H1 (cell line): ENCODE data around the gene TCIRG1. TPM values are rescaled to one million over a fixed set of nuclear protein-coding genes. Genes with fewer than 3 reads are reported as not detected.
"Not testable (repeated sequence)": the region's sequence is repeated elsewhere in the genome, so short reads cannot be mapped to it uniquely, and the experiment has no call there.

Experiments
- CTCF ChIA-PET: fragments of 300-600 bp; sonication (Branson Sonifier 250); formaldehyde crosslinking; loops from one replicate; lab custom pipeline; 2021; ENCODE audit not compliant: partially characterized antibody; lab: Charles Lee
- POLR2A ChIA-PET: fragments of 300-600 bp; sonication (Branson Sonifier 250); formaldehyde crosslinking; loops from one replicate; lab custom pipeline; 2021; ENCODE audit warnings: inconsistent platforms; ENCODE audit not compliant: partially characterized antibody; lab: Charles Lee
- DNase-seq, 2 experiments: peaks; one replicate each; pipeline versions ENCODE4 v3.0.0 to v3.0.0-alpha.2; 2010 to 2022; ENCODE audit warnings: low spot score in 2 of 2, low read depth in 1 of 2, mixed read lengths in 1 of 2
- FAIRE-seq: peaks from 2 replicates; lab custom pipeline; 2011; peaks lifted over from hg19 to GRCh38; lab: Jason Lieb, UNC
- H2AFZ ChIP-seq: 2 replicates; pipeline ENCODE4 v1.8.1; 2012; ENCODE audit warnings: low read length, inconsistent platforms
- H2AK5ac ChIP-seq: 2 replicates; pipeline ENCODE4 v1.6.1; 2013; ENCODE audit warnings: low read depth, low read length
- H2BK120ac ChIP-seq: replicated peaks from 2 replicates; pipeline ENCODE3; 2013; ENCODE audit warnings: low read depth, low read length, inconsistent platforms
- H2BK12ac ChIP-seq: 2 replicates; pipeline ENCODE4 v1.6.1; 2013; ENCODE audit warnings: low read depth, low read length
- H2BK15ac ChIP-seq: 2 replicates; pipeline ENCODE4 v1.6.1; 2013; ENCODE audit warnings: low read length
- H2BK20ac ChIP-seq: 2 replicates; pipeline ENCODE4 v1.6.1; 2013; ENCODE audit warnings: low read length
- H2BK5ac ChIP-seq: 2 replicates; pipeline ENCODE4 v1.6.1; 2013; ENCODE audit warnings: low read depth, low read length
- H3K14ac ChIP-seq: 2 replicates; pipeline ENCODE4 v1.6.1; 2013; ENCODE audit warnings: inconsistent platforms; ENCODE audit not compliant: insufficient read length
- H3K18ac ChIP-seq: 2 replicates; pipeline ENCODE4 v1.6.1; 2013; ENCODE audit warnings: low read length; ENCODE audit errors: extremely low read depth
- H3K23ac ChIP-seq: 2 replicates; pipeline ENCODE4 v1.6.1; 2013; ENCODE audit warnings: inconsistent platforms; ENCODE audit not compliant: insufficient read length
- H3K23me2 ChIP-seq: 2 replicates; pipeline ENCODE4 v1.6.1; 2013; ENCODE audit warnings: low read depth, low read length
- H3K27ac ChIP-seq: 2 replicates; pipeline ENCODE4 v1.6.1; 2011; ENCODE audit warnings: low read depth, low read length, inconsistent platforms
- H3K27me3 ChIP-seq, 4 experiments: replicated peaks in 1 of 4; 1 replicate in 1 of 4; 2 replicates in 3 of 4; pipeline versions ENCODE4 v1.6.1 to v1.8.1; 2011 to 2013; ENCODE audit warnings: low read length in 3 of 4, mild to moderate bottlenecking in 3 of 4, inconsistent platforms in 2 of 4, mixed read lengths in 2 of 4, moderate library complexity in 1 of 4; ENCODE audit not compliant: control insufficient read depth in 3 of 4, insufficient read depth in 3 of 4; ENCODE audit errors: extremely low read depth in 1 of 4
- H3K36me3 ChIP-seq, 4 experiments: 2 replicates each; pipeline versions ENCODE4 v1.6.1 to v1.8.1; 2011 to 2013; ENCODE audit warnings: mild to moderate bottlenecking in 4 of 4, low read length in 3 of 4, moderate library complexity in 2 of 4, control low read depth in 1 of 4, inconsistent platforms in 1 of 4; ENCODE audit not compliant: insufficient read depth in 4 of 4, control insufficient read depth in 2 of 4
- H3K4ac ChIP-seq: replicated peaks from 2 replicates; pipeline ENCODE3; 2013; ENCODE audit warnings: low read length, low read depth, mixed read lengths, inconsistent platforms; ENCODE audit not compliant: insufficient read length
- H3K4me1 ChIP-seq, 4 experiments: replicated peaks in 1 of 4; 1 replicate in 1 of 4; 2 replicates in 3 of 4; pipeline versions ENCODE4 v1.6.1 to v1.8.1; 2011 to 2013; ENCODE audit warnings: low read length in 3 of 4, inconsistent platforms in 2 of 4, mixed read lengths in 1 of 4; ENCODE audit not compliant: insufficient read depth in 4 of 4, control insufficient read depth in 3 of 4
- H3K4me2 ChIP-seq, 2 experiments: 2 replicates each; pipeline versions ENCODE4 v1.6.1 to v1.8.1; 2011 to 2013; ENCODE audit warnings: low read depth in 2 of 2, low read length in 2 of 2, control low read depth in 1 of 2, inconsistent platforms in 1 of 2, mild to moderate bottlenecking in 1 of 2; ENCODE audit not compliant: insufficient read depth in 1 of 2
- H3K4me3 ChIP-seq, 4 experiments: fragments of 200-600, 300-600 bp in 1 of 4; sonication (generic), shearing (Covaris generic), sonication (Bioruptor Twin) in 1 of 4; 2 replicates each; pipeline versions ENCODE4 v1.5.1 to v1.8.1; 2011 to 2016; ENCODE audit warnings: low read length in 4 of 4, low read depth in 3 of 4, control low read depth in 2 of 4, inconsistent platforms in 2 of 4, mild to moderate bottlenecking in 2 of 4, mixed read lengths in 1 of 4, moderate library complexity in 1 of 4; ENCODE audit not compliant: insufficient read depth in 2 of 4; ENCODE audit errors: extremely low read depth in 1 of 4
- H3K56ac ChIP-seq: replicated peaks from 2 replicates; pipeline ENCODE3; 2013; ENCODE audit warnings: low read depth, mild to moderate bottlenecking, mixed read lengths, low read length, inconsistent platforms; ENCODE audit not compliant: insufficient read length
- H3K79me1 ChIP-seq: 2 replicates; pipeline ENCODE4 v1.6.1; 2013; ENCODE audit warnings: low read depth, low read length, control low read depth
- H3K79me2 ChIP-seq, 2 experiments: 2 replicates each; pipeline versions ENCODE4 v1.6.1 to v1.8.1; 2012 to 2013; ENCODE audit warnings: low read length in 2 of 2, mild to moderate bottlenecking in 2 of 2, inconsistent platforms in 1 of 2; ENCODE audit not compliant: insufficient read depth in 2 of 2, control insufficient read depth in 1 of 2
- H3K9ac ChIP-seq, 4 experiments: replicated peaks in 1 of 4; 1 replicate in 1 of 4; 2 replicates in 3 of 4; pipeline versions ENCODE4 v1.6.1 to v1.8.1; 2011 to 2013; ENCODE audit warnings: low read depth in 3 of 4, low read length in 3 of 4, control low read depth in 2 of 4, mild to moderate bottlenecking in 2 of 4, moderate library complexity in 2 of 4, inconsistent platforms in 1 of 4; ENCODE audit errors: extremely low read depth in 1 of 4
- H3K9me3 ChIP-seq, 2 experiments: 2 replicates each; pipeline versions ENCODE4 v1.6.1 to v1.8.1; 2012 to 2013; ENCODE audit warnings: mild to moderate bottlenecking in 2 of 2, moderate library complexity in 2 of 2, control low read depth in 1 of 2, inconsistent platforms in 1 of 2, low read depth in 1 of 2, low read length in 1 of 2, mixed read lengths in 1 of 2; ENCODE audit not compliant: insufficient read depth in 2 of 2
- H4K20me1 ChIP-seq, 2 experiments: replicated peaks in 1 of 2; 2 replicates each; pipeline versions ENCODE3 to v1.8.1; 2011 to 2013; ENCODE audit warnings: inconsistent platforms in 2 of 2, low read length in 2 of 2, mild to moderate bottlenecking in 1 of 2; ENCODE audit not compliant: insufficient read depth in 2 of 2, control insufficient read depth in 1 of 2
- H4K5ac ChIP-seq: 2 replicates; pipeline ENCODE4 v1.6.1; 2013; ENCODE audit warnings: low read length, low read depth, mixed read lengths, inconsistent platforms; ENCODE audit not compliant: insufficient read length
- H4K8ac ChIP-seq: 2 replicates; pipeline ENCODE4 v1.8.0; 2013; ENCODE audit warnings: mild to moderate bottlenecking, moderate library complexity, low read length, inconsistent platforms; ENCODE audit not compliant: insufficient read depth; ENCODE audit errors: extremely low read depth
- H4K91ac ChIP-seq: replicated peaks from 2 replicates; pipeline ENCODE3; 2013; ENCODE audit warnings: low read length, mixed read lengths, inconsistent platforms; ENCODE audit not compliant: insufficient read length
- CTCF ChIP-seq, 3 experiments: IDR thresholded peaks; 1 replicate in 2 of 3; 2 replicates in 1 of 3; pipeline versions ENCODE4 v1.5.1 to v1.6.1; 2011; ENCODE audit warnings: low read length in 3 of 3, mild to moderate bottlenecking in 3 of 3, inconsistent platforms in 2 of 3, low read depth in 1 of 3, moderate library complexity in 1 of 3; ENCODE audit not compliant: insufficient read depth in 1 of 3; ENCODE audit errors: control extremely low read depth in 1 of 3
- E2F6 ChIP-seq: IDR thresholded peaks from 2 replicates; pipeline ENCODE4 v1.6.1; 2012; ENCODE audit warnings: inconsistent platforms
- MAX ChIP-seq: IDR thresholded peaks from 2 replicates; pipeline ENCODE4 v1.6.1; 2012; ENCODE audit warnings: inconsistent platforms
- RAD21 ChIP-seq, 2 experiments: IDR thresholded peaks in 1 of 2; conservative IDR thresholded peaks in 1 of 2; 2 replicates each; pipeline ENCODE4 v1.6.1; 2011; ENCODE audit warnings: low read depth in 2 of 2, low read length in 2 of 2, improper control_type of control experiment in 1 of 2, inconsistent platforms in 1 of 2, mild to moderate bottlenecking in 1 of 2, moderate library complexity in 1 of 2
- WGBS, 2 experiments: shearing (Covaris generic) in 1 of 2; methylation state at CpG; one replicate each; pipeline versions ENCODE4 v1.1.6 to v1.1.7; 2013 to 2015; ENCODE audit warnings: low lambda C conversion rate in 2 of 2, mixed read lengths in 2 of 2, inconsistent platforms in 1 of 2, low coverage in 1 of 2, missing lambda C conversion rate in 1 of 2; ENCODE audit not compliant: insufficient replicate concordance in 2 of 2, insufficient coverage in 1 of 2, insufficient read length in 1 of 2; ENCODE audit errors: extremely low coverage in 1 of 2, missing lambda C conversion rate in 1 of 2; 5-methylcytosine and 5-hydroxymethylcytosine counted together
- polyA plus RNA-seq, 7 experiments: library from polyadenylated mRNA; depleted of rRNA in 3 of 7; stranded (reverse) in 5 of 7; unstranded in 2 of 7; fragments of >200 nt in 5 of 7; fragments of 200-250 nt in 2 of 7; gene quantifications; 1 replicate in 5 of 7; 2 replicates in 1 of 7; 4 replicates in 1 of 7; pipeline versions ENCODE4 v1.2.1 to v1.2.3, GENCODE V29; 2011 to 2013; ENCODE audit warnings: missing spikeins in 2 of 7, mixed read lengths in 2 of 7
- total RNA-seq: library from RNA; stranded (reverse); fragmentation: NEBNext Ultra II Directional; extraction: Animal tissue kit (Norgen Biotek cat#: 25700); gene quantifications from 2 replicates; pipeline ENCODE4 v1.2.1, GENCODE V29; 2021

Gene TCIRG1
- total and polyA plus RNA-seq, 2 of the 8 experiments (the other 6 are each of a cell fraction or from before 2014, with no cell fraction given) = 25.3 to 39.6 TPM

- H3K9me3 ChIP-seq, FAIRE-seq: not testable (repeated sequence)
- peak in 1 of 2 experiments; percentile 77 for DNase-seq
Observed at GRCh38 chr11:67993821-67994220, 45.0 kb upstream of the TCIRG1 start.

More at GRCh38 chr11:67993821-67994220, 45.0 kb upstream of the TCIRG1 start:
- H3K4ac ChIP-seq, H3K27ac ChIP-seq, H4K5ac ChIP-seq, POLR2A ChIA-PET, H3K79me1 ChIP-seq, H3K9ac ChIP-seq, H4K20me1 ChIP-seq, H3K23me2 ChIP-seq, H2BK120ac ChIP-seq, H2BK12ac ChIP-seq, H3K14ac ChIP-seq, H2AK5ac ChIP-seq, H3K79me2 ChIP-seq, H3K4me2 ChIP-seq, H2BK5ac ChIP-seq, H3K27me3 ChIP-seq, H3K23ac ChIP-seq, H3K4me3 ChIP-seq, H2AFZ ChIP-seq, H2BK15ac ChIP-seq, H3K36me3 ChIP-seq, H3K56ac ChIP-seq, H2BK20ac ChIP-seq, H4K91ac ChIP-seq, H4K8ac ChIP-seq, H3K18ac ChIP-seq: not testable (repeated sequence)
- CTCF ChIA-PET = interaction anchor here (0.5 to 2.3 kb wide), 18 partner anchors 9 to 345 kb away, joined by 3 to 13 read pairs (median 3); partner anchors contain the start of gene ALDH3B1
- 43% methylated on average over 11 of the region's 12 CpGs; no CpG with 5 or more reads in 1 of the 2 experiments for WGBS, 2 experiments
- peaks cover 0 to 11% (median 8%) of the 10 kb centered on the region in 4 experiments; a peak in 5 of 7 replicates for H3K4me1 ChIP-seq
- peak; percentile 91 for TF ChIP-seq MAX
- TF ChIP-seq CTCF (IDR thresholded peaks at IDR 0.05; ENCODE audit: control extremely low read depth in 1 of 3, insufficient read depth in 1 of 3, low read depth in 1 of 3, low read length in 3 of 3) = peak; percentile 62 to 72 (median 65)
- TF ChIP-seq E2F6 = peak; percentile 94
- TF ChIP-seq RAD21 (IDR thresholded peaks at IDR 0.05 in 1 of 2, conservative IDR thresholded peaks at IDR 0.05 in 1 of 2; ENCODE audit: low read depth in 2 of 2, low read length in 2 of 2) = peak; percentile 73
